ENCODE results near the gene TMEM132C.

Gene TMEM132C

GRCh38 chr12:128276471-128276870 lies 9.5 kb downstream of the TMEM132C start:
- no peak for DNase-seq (ENCODE audit: low read depth in 1 of 2, low spot score in 1 of 2)
- Histone ChIP-seq H3K27me3 (ENCODE audit: insufficient read depth, poor library complexity, severe bottlenecking) (no peaks in the 10 kb centered on the region), H3K27ac (replicated peaks) (no peak overlapping the region), H3K4me3 (replicated peaks; ENCODE audit: insufficient read depth, low read length) (no peak overlapping the region)
- TF ChIP-seq REST (IDR thresholded peaks at IDR 0.05; ENCODE audit: insufficient replicate concordance, low read depth) (no peak), CTCF (IDR thresholded peaks at IDR 0.05; ENCODE audit: insufficient read depth, low read length) (no peak), POLR2AphosphoS5 (IDR thresholded peaks at IDR 0.05; ENCODE audit: low read depth) (no peak), SPI1 (IDR thresholded peaks at IDR 0.05; ENCODE audit: borderline replicate concordance, low read depth) (no peak), GABPA (IDR thresholded peaks at IDR 0.05; ENCODE audit: low read depth) (no peak)

- H3K4me3 ChIP-seq (replicated peaks; ENCODE audit: insufficient read depth, low read length): no peak overlapping the region
- TF ChIP-seq SPI1 (IDR thresholded peaks at IDR 0.05; ENCODE audit: borderline replicate concordance, low read depth) (no peak), GABPA (IDR thresholded peaks at IDR 0.05; ENCODE audit: low read depth) (no peak), CTCF (IDR thresholded peaks at IDR 0.05; ENCODE audit: insufficient read depth, low read length) (no peak)
- no peak overlapping the region for H3K27ac ChIP-seq (replicated peaks)
- no peaks in the 10 kb centered on the region for H3K27me3 ChIP-seq (ENCODE audit: insufficient read depth, poor library complexity, severe bottlenecking)
- no peak for DNase-seq (ENCODE audit: low read depth in 1 of 2, low spot score in 1 of 2)
These were observed 20.0 kb downstream of the TMEM132C start for GRCh38 chr12:128286970-128287369.

GRCh38 chr12:128288357-128288756 lies 21.4 kb downstream of the TMEM132C start:
- TF ChIP-seq REST (IDR thresholded peaks at IDR 0.05; ENCODE audit: insufficient replicate concordance, low read depth): no peak
- TF ChIP-seq GABPA (IDR thresholded peaks at IDR 0.05; ENCODE audit: low read depth): no peak
- no peak for TF ChIP-seq POLR2AphosphoS5 (IDR thresholded peaks at IDR 0.05; ENCODE audit: low read depth)
- no peak for TF ChIP-seq SPI1 (IDR thresholded peaks at IDR 0.05; ENCODE audit: borderline replicate concordance, low read depth)
- no peak for TF ChIP-seq CTCF (IDR thresholded peaks at IDR 0.05; ENCODE audit: insufficient read depth, low read length)
- no peak for DNase-seq (ENCODE audit: low read depth in 1 of 2, low spot score in 1 of 2)
- no peaks in the 10 kb centered on the region for H3K27me3 ChIP-seq (ENCODE audit: insufficient read depth, poor library complexity, severe bottlenecking)
- H3K27ac ChIP-seq (replicated peaks): no peak overlapping the region
- no peak overlapping the region for H3K4me3 ChIP-seq (replicated peaks; ENCODE audit: insufficient read depth, low read length)

- no peak for TF ChIP-seq CTCF (IDR thresholded peaks at IDR 0.05; ENCODE audit: insufficient read depth, low read length)
- Histone ChIP-seq H3K4me3 (replicated peaks; ENCODE audit: insufficient read depth, low read length) (no peak overlapping the region), H3K27ac (replicated peaks) (no peak overlapping the region), H3K27me3 (ENCODE audit: insufficient read depth, poor library complexity, severe bottlenecking) (no peaks in the 10 kb centered on the region)
- DNase-seq (ENCODE audit: low read depth in 1 of 2, low spot score in 1 of 2): no peak
These were observed 21.9 kb downstream of the TMEM132C start for GRCh38 chr12:128288896-128289295.

Data from HL-60 (cell line).